Activated T-cell treated with anti-CD3 and anti-CD28 coated beads for 4 hours (primary cell): ENCODE data around the gene HSF2BP.
"Not testable (repeated sequence)": the region's sequence is repeated elsewhere in the genome, so short reads cannot be mapped to it uniquely, and the experiment has no call there.

Source experiments
- DNase-seq: peaks from one replicate; pipeline ENCODE4 v3.0.0-alpha.2; 2020

HSF2BP gene

GRCh38 chr21:43596616-43597015, 62.7 kb downstream of the HSF2BP start:
- DNase-seq: no peak

- not testable (repeated sequence) for DNase-seq
These were observed 63.5 kb downstream of the HSF2BP start for GRCh38 chr21:43595769-43596168.

GRCh38 chr21:43593078-43593477, 66.2 kb downstream of the HSF2BP start:
- no peak for DNase-seq

GRCh38 chr21:43591571-43591970, 67.7 kb downstream of the HSF2BP start:
- DNase-seq: no peak

- no peak for DNase-seq
These were observed 69.1 kb downstream of the HSF2BP start for GRCh38 chr21:43590194-43590593.

- DNase-seq: no peak
These were observed 70.3 kb downstream of the HSF2BP start for GRCh38 chr21:43588957-43589356.

- no peak for DNase-seq
These were observed 73.3 kb downstream of the HSF2BP start for GRCh38 chr21:43585924-43586413.

GRCh38 chr21:43585514-43585913, 73.8 kb downstream of the HSF2BP start:
- no peak for DNase-seq

GRCh38 chr21:43581453-43581852, 77.8 kb downstream of the HSF2BP start:
- DNase-seq: no peak

GRCh38 chr21:43578677-43579303, 80.5 kb downstream of the HSF2BP start:
- no peak for DNase-seq

GRCh38 chr21:43575473-43575844, 83.8 kb downstream of the HSF2BP start:
- no peak for DNase-seq

- DNase-seq: no peak
These were observed 84.4 kb downstream of the HSF2BP start for GRCh38 chr21:43574741-43575472.

GRCh38 chr21:43573921-43574320, 85.4 kb downstream of the HSF2BP start:
- DNase-seq: no peak

- no peak for DNase-seq
These were observed 86.8 kb downstream of the HSF2BP start for GRCh38 chr21:43572446-43572845.

GRCh38 chr21:43571976-43572375, 87.3 kb downstream of the HSF2BP start:
- no peak for DNase-seq

GRCh38 chr21:43570195-43570594, 89.1 kb downstream of the HSF2BP start:
- not testable (repeated sequence) for DNase-seq

GRCh38 chr21:43562451-43562850, 96.8 kb downstream of the HSF2BP start:
- not testable (repeated sequence) for DNase-seq

GRCh38 chr21:43540561-43540960, 118.7 kb downstream of the HSF2BP start:
- not testable (repeated sequence) for DNase-seq

- not testable (repeated sequence) for DNase-seq
These were observed 136.7 kb downstream of the HSF2BP start for GRCh38 chr21:43522495-43523131.

GRCh38 chr21:43517701-43518100, 141.6 kb downstream of the HSF2BP start:
- DNase-seq: not testable (repeated sequence)

- DNase-seq: not testable (repeated sequence)
These were observed 142.2 kb downstream of the HSF2BP start for GRCh38 chr21:43516860-43517627.

- DNase-seq: not testable (repeated sequence)
These were observed 142.9 kb downstream of the HSF2BP start for GRCh38 chr21:43516295-43516847.

- not testable (repeated sequence) for DNase-seq
These were observed 144.5 kb downstream of the HSF2BP start for GRCh38 chr21:43514834-43515233.
